Ovary (tissue), 9 donors: ENCODE results near the gene CXCR4. TPM values are rescaled to one million over a fixed set of nuclear protein-coding genes. Genes with fewer than 3 reads are reported as not detected.

Source experiments
- DNase-seq, 5 donors: peaks; one replicate each; pipeline ENCODE4 v3.0.0-alpha.2; 2019 to 2020
- H3K27ac ChIP-seq, 2 donors: fragments of 200-600 bp; one replicate each; pipeline versions ENCODE4 v1.5.1 to v1.8.0; 2019 to 2022
- H3K27me3 ChIP-seq: fragments of 200-600 bp; one replicate; pipeline ENCODE4 v1.8.0; 2022
- H3K36me3 ChIP-seq: fragments of 200-600 bp; sonication (generic); one replicate; pipeline ENCODE4 v1.5.1; 2019
- H3K4me1 ChIP-seq: one replicate; pipeline ENCODE4 v1.8.1; 2013; ENCODE audit warnings: mild to moderate bottlenecking, moderate library complexity; ENCODE audit not compliant: insufficient read depth
- H3K4me3 ChIP-seq: fragments of 200-600 bp; sonication (generic); one replicate; pipeline ENCODE4 v1.5.1; 2017
- H3K9me3 ChIP-seq, 2 donors: fragments of 200-600 bp in 1 of 2; sonication (generic) in 1 of 2; one replicate each; pipeline versions ENCODE4 v1.5.1 to v1.8.1; 2013 to 2019; ENCODE audit warnings: mild to moderate bottlenecking in 1 of 2, moderate library complexity in 1 of 2
- CTCF ChIP-seq, 3 donors: fragments of 450-650 bp in 2 of 3; fragments of 200-600 bp in 1 of 3; IDR thresholded peaks; one replicate each; pipeline versions ENCODE4 v1.5.1 to v1.8.0; 2016 to 2022; ENCODE audit warnings: antibody characterized with exemption in 3 of 3, mild to moderate bottlenecking in 1 of 3
- EP300 ChIP-seq: sonication (generic); formaldehyde crosslinking; IDR thresholded peaks from one replicate; pipeline ENCODE4 v1.6.1; 2017; ENCODE audit warnings: antibody characterized with exemption
- POLR2A ChIP-seq: fragments of 450-650 bp; IDR thresholded peaks from one replicate; pipeline ENCODE4 v1.6.1; 2017; ENCODE audit warnings: antibody characterized with exemption, mild to moderate bottlenecking, moderate library complexity
- WGBS, 3 donors: extraction: QIAGEN DNeasy Blood & Tissue Kit in 1 of 3; methylation state at CpG; one replicate each; pipeline versions ENCODE4 v1.1.5 to v1.1.7; 2013 to 2017; 5-methylcytosine and 5-hydroxymethylcytosine counted together
- intact Hi-C, 4 donors: fragments of 100-400 bp; cut with DNase I; formaldehyde crosslinking; loops; one replicate each; pipeline versions ENCODE4 v1.11.0 to v1.15.1; 2022 to 2023
- polyA plus RNA-seq, 2 donors: library from polyadenylated mRNA; stranded (reverse); fragments of 200-250 nt in 1 of 2; fragments of 350-450 nt in 1 of 2; fragmentation: Illumina TruSeq in 1 of 2; extraction: RNeasy Lipid Tissue Mini Kit (QIAGEN cat#74804) in 1 of 2; gene quantifications; one replicate each; pipeline ENCODE4 v1.2.3, GENCODE V29; 2013 to 2014
- total RNA-seq, 7 donors: library from RNA; depleted of rRNA in 2 of 7; stranded (reverse); fragments of >200 nt in 2 of 7; fragmentation: NEBNext Ultra II Directional in 3 of 7; extraction: Animal tissue kit (Norgen Biotek cat#: 25700) in 3 of 7; gene quantifications; one replicate each; pipeline versions ENCODE4 v1.1.0 to v1.2.4, GENCODE V29; 2016 to 2023
- donor health status: DM: no; HTN: no; CAD: no; lungs with moderate emphysema.
- donor health status: DM: no; HTN: no; CAD: no.
- donor health status: Bipolar disorder and iron deficiency.
- donor health status: DM: yes; HTN: yes; CAD: no.
- donor health status: DM: no; HTN: no; CAD: no.
- donor health status: DM: yes; HTN: yes; CAD: no.

Gene CXCR4
- total and polyA plus RNA-seq, 9 donors: 2.7 to 33.0 (median 8.9) TPM

GRCh38 chr2:136133586-136133985, 15.6 kb upstream of the CXCR4 start:
- TF ChIP-seq EP300: no peak
- no peaks in the 10 kb centered on the region for H3K27me3 ChIP-seq
- no peaks in the 10 kb centered on the region for H3K9me3 ChIP-seq
- DNase-seq: no peak
- no peaks in the 10 kb centered on the region for H3K36me3 ChIP-seq
- H3K27ac ChIP-seq: no peak overlapping the region
- peaks cover 1% of the 10 kb centered on the region for H3K4me1 ChIP-seq
- intact Hi-C loops: no loop called here
- H3K4me3 ChIP-seq: no peak overlapping the region
- 90 to 97% (median 92%) methylated on average over 5 of the region's 5 CpGs for WGBS, 3 donors

GRCh38 chr2:136133176-136133575, 15.2 kb upstream of the CXCR4 start:
- 93 to 100% (median 95%) methylated on average over 1 of the region's 1 CpG for WGBS, 3 donors
- TF ChIP-seq EP300 (no peak), CTCF (IDR thresholded peaks at IDR 0.05) (no peak), POLR2A (no peak)
- Histone ChIP-seq H3K36me3 (no peaks in the 10 kb centered on the region), H3K4me1 (peaks cover 1% of the 10 kb centered on the region), H3K4me3 (no peak overlapping the region), H3K9me3 (no peaks in the 10 kb centered on the region), H3K27ac (no peak overlapping the region), H3K27me3 (no peaks in the 10 kb centered on the region)
- DNase-seq: no peak
- intact Hi-C loops: no loop called here

- no peak overlapping the region for H3K4me3 ChIP-seq
- no peaks in the 10 kb centered on the region for H3K4me1 ChIP-seq
- no peaks in the 10 kb centered on the region for H3K9me3 ChIP-seq
- no peak for DNase-seq
- no peaks in the 10 kb centered on the region for H3K27me3 ChIP-seq
- intact Hi-C loops: no loop called here
- no peak overlapping the region for H3K27ac ChIP-seq
- TF ChIP-seq EP300: no peak
- no peak for TF ChIP-seq POLR2A
- TF ChIP-seq CTCF (IDR thresholded peaks at IDR 0.05): no peak
- no peaks in the 10 kb centered on the region for H3K36me3 ChIP-seq
Measured at GRCh38 chr2:136132825-136133155, 14.8 kb upstream of the CXCR4 start.

DNA sequence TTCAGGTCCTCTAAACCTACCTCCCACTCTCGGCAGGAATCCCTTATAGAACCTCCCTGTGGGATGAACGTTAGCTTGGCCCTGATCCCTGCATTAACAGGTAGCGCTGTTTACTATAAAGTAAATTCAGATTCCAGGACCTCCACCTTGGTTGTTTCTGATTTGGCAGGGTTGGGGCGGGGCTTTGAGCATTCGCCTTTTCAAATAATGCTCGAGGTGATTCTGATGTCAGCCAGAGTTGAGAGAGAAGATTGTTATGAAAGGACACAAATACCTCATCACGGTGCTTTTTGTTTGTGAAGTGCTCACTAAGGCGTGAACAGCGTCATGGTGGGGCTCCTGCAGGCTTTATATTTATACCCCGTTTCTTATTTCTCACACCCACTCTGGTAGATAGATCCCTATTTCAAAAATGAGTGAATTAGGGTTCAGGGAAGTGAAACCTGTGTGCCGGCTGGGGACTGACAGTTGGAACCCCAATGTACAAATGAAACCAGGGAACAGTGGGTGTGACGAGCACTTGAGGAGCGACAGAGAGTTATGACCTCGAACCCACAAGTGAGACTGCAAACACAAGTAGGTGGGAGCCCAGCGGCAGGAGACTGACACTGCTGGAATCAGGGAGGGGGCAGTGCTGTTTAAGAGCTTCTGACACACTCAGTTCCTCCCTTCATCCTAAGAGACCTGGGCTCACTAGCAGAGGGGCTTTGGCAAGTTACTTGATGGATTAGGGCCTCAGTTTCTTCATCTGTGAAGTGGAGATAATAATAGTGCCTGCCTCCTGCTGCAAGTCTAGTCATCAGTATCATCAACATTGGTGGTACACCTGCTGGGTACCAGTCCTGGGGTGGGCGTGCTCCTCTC, 14.2 kb upstream of the CXCR4 start:
- Histone ChIP-seq H3K36me3 (no peaks in the 10 kb centered on the region), H3K27ac (no peak overlapping the region), H3K4me3 (no peak overlapping the region), H3K27me3 (no peaks in the 10 kb centered on the region), H3K9me3 (no peaks in the 10 kb centered on the region), H3K4me1 (no peaks in the 10 kb centered on the region)
- intact Hi-C loops: no loop called here
- DNase-seq: no peak
- WGBS, 3 donors: 65 to 69% (median 65%) methylated on average over 16 of the region's 16 CpGs
- TF ChIP-seq POLR2A: no peak
- no peak for TF ChIP-seq EP300
- no peak for TF ChIP-seq CTCF (IDR thresholded peaks at IDR 0.05)

- Histone ChIP-seq H3K9me3 (no peaks in the 10 kb centered on the region), H3K4me3 (no peak overlapping the region), H3K27ac (no peak overlapping the region), H3K36me3 (no peaks in the 10 kb centered on the region), H3K4me1 (no peaks in the 10 kb centered on the region), H3K27me3 (no peaks in the 10 kb centered on the region)
- TF ChIP-seq CTCF (IDR thresholded peaks at IDR 0.05) (no peak), POLR2A (no peak), EP300 (no peak)
- intact Hi-C loops: no loop called here
- no peak for DNase-seq
- WGBS, 3 donors: 77 to 81% (median 79%) methylated on average over 10 of the region's 10 CpGs
Measured at GRCh38 chr2:136131484-136131960, 13.6 kb upstream of the CXCR4 start.
